Sigmoid colon (tissue), 7 donors: Measurements from ENCODE around the gene HID1. TPM values are rescaled to one million over a fixed set of nuclear protein-coding genes. Genes with fewer than 3 reads are reported as not detected.
A peak's percentile ranks its signal among the peaks of the same experiment; 100 is the strongest.

Experiments used
- DNase-seq: peaks from one replicate; pipeline ENCODE4 v3.0.0-alpha.2; 2019
- H3K27ac ChIP-seq, 4 donors: fragments of 200-600 bp; sonication (generic); one replicate each; pipeline ENCODE4 v1.5.1; 2016 to 2019; ENCODE audit warnings: mild to moderate bottlenecking in 1 of 4
- H3K27me3 ChIP-seq, 3 donors: fragments of 200-600 bp; sonication (generic); one replicate each; pipeline ENCODE4 v1.5.1; 2019; ENCODE audit warnings: mild to moderate bottlenecking in 1 of 3
- H3K36me3 ChIP-seq, 4 donors: fragments of 200-600 bp; sonication (generic); one replicate each; pipeline ENCODE4 v1.5.1; 2016 to 2019
- H3K4me1 ChIP-seq, 4 donors: fragments of 200-600 bp; sonication (generic); one replicate each; pipeline ENCODE4 v1.5.1; 2017 to 2019
- H3K4me3 ChIP-seq, 4 donors: fragments of 200-600 bp; sonication (generic); one replicate each; pipeline ENCODE4 v1.5.1; 2017 to 2019; ENCODE audit warnings: mild to moderate bottlenecking in 2 of 4, moderate library complexity in 1 of 4
- H3K9me3 ChIP-seq, 4 donors: fragments of 200-600 bp in 3 of 4; sonication (generic) in 3 of 4; one replicate each; pipeline versions ENCODE4 v1.5.1 to v1.6.1; 2013 to 2019
- EP300 ChIP-seq, 4 donors: sonication (generic); formaldehyde crosslinking; IDR thresholded peaks; one replicate each; pipeline ENCODE4 v1.6.1; 2017; ENCODE audit warnings: antibody characterized with exemption in 4 of 4
- POLR2A ChIP-seq, 2 donors: fragments of 450-650 bp; IDR thresholded peaks; one replicate each; pipeline ENCODE4 v1.6.1; 2016; ENCODE audit warnings: antibody characterized with exemption in 2 of 2, mild to moderate bottlenecking in 2 of 2, moderate library complexity in 2 of 2
- POLR2AphosphoS5 ChIP-seq, 4 donors: sonication (generic); formaldehyde crosslinking; IDR thresholded peaks; one replicate each; pipeline ENCODE4 v1.6.1; 2017; ENCODE audit warnings: antibody characterized with exemption in 4 of 4
- WGBS, 2 donors: extraction: QIAGEN DNeasy Blood & Tissue Kit; methylation state at CpG; one replicate each; pipeline ENCODE4 v1.1.7; 2013; 5-methylcytosine and 5-hydroxymethylcytosine counted together
- intact Hi-C: fragments of 100-400 bp; cut with DNase I; formaldehyde crosslinking; loops from one replicate; pipeline ENCODE4 v1.15.1; 2023
- polyA plus RNA-seq, 3 donors: library from polyadenylated mRNA; stranded (reverse); fragments of 200-250 nt; gene quantifications; one replicate each; pipeline ENCODE4 v1.2.3, GENCODE V29; 2013
- total RNA-seq, 4 donors: library from RNA; depleted of rRNA; stranded (reverse); fragments of >200 nt; gene quantifications; one replicate each; pipeline ENCODE4 v1.1.0, GENCODE V29; 2016
- TF ChIP-seq, protein P1 (sequence below), 4 experiments: fragments of 450-650 bp in 3 of 4; fragments of 200-600 bp in 1 of 4; IDR thresholded peaks; one replicate each; pipeline ENCODE4 v1.5.1; 2016 to 2019; ENCODE audit warnings: antibody characterized with exemption in 4 of 4, mild to moderate bottlenecking in 3 of 4, moderate library complexity in 2 of 4
- donor health status: healthy with polysubstance abuse.
- donor health status: Bipolar disorder and iron deficiency.
- donor health status: healthy.

Gene HID1
- total and polyA plus RNA-seq, 7 donors = 7.1 to 34.8 (median 21.6) TPM

DNA sequence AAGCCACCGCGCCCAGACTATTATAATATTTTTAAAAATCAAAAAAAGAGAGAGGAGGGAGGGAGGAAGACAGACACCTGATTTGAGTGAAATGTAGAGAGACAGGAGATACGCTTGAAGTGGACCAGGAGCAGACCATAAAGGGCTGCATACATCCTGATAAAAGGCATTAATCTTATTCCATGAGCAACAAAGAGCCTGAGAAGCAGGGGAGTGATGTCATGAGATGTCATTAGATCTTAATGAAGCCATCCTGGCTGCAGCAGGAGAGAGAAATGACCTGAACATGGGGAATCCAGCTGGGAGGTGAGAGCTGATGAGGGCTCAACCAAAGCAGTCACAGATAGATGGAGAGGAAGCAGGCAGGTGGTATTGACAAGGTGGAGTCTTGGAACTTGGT, 5.2 kb upstream of the HID1 start:
- TF ChIP-seq, protein P1, sequence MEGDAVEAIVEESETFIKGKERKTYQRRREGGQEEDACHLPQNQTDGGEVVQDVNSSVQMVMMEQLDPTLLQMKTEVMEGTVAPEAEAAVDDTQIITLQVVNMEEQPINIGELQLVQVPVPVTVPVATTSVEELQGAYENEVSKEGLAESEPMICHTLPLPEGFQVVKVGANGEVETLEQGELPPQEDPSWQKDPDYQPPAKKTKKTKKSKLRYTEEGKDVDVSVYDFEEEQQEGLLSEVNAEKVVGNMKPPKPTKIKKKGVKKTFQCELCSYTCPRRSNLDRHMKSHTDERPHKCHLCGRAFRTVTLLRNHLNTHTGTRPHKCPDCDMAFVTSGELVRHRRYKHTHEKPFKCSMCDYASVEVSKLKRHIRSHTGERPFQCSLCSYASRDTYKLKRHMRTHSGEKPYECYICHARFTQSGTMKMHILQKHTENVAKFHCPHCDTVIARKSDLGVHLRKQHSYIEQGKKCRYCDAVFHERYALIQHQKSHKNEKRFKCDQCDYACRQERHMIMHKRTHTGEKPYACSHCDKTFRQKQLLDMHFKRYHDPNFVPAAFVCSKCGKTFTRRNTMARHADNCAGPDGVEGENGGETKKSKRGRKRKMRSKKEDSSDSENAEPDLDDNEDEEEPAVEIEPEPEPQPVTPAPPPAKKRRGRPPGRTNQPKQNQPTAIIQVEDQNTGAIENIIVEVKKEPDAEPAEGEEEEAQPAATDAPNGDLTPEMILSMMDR (IDR thresholded peaks at IDR 0.05) = no peak
- TF ChIP-seq POLR2A (IDR thresholded peaks at IDR 0.05) (no peak), POLR2AphosphoS5 (IDR thresholded peaks at IDR 0.05) (no peak), EP300 (IDR thresholded peaks at IDR 0.05) (no peak)
- intact Hi-C loops = no loop called here
- 95% methylated on average over 3 of the region's 3 CpGs for WGBS, 2 donors

DNA sequence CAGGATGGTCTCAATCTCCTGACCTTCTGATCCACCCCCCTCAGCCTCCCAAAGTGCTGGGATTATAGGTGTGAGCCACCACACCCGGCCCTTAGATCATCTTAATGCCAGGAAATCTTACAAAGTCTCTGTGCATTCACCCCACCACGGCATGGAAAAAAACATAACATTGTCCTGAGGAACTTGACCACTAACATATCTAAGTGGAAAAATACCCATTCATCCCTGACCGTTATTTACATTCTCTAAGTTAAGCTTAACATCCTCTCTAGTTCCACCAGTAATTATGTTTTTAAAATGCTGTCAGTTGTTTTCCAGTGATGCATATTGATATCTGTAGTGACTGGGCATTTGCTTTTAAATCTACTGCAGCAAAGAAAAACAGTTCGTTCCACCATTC, 3.4 kb upstream of the HID1 start:
- Histone ChIP-seq H3K9me3 (no peaks in the 10 kb centered on the region), H3K36me3 (no peaks in the 10 kb centered on the region), H3K27ac (no peak overlapping the region), H3K27me3 (peaks cover 9 to 21% (median 20%) of the 10 kb centered on the region in 3 donors), H3K4me3 (no peak overlapping the region), H3K4me1 (peaks cover 0 to 23% (median 21%) of the 10 kb centered on the region in 4 donors)
- DNase-seq = no peak
- intact Hi-C loops = no loop called here
- WGBS, 2 donors = 72 to 84% methylated on average over 4 of the region's 4 CpGs
- TF ChIP-seq, protein P1 (IDR thresholded peaks at IDR 0.05) = no peak
- TF ChIP-seq EP300 (IDR thresholded peaks at IDR 0.05) (no peak), POLR2A (IDR thresholded peaks at IDR 0.05) (no peak), POLR2AphosphoS5 (IDR thresholded peaks at IDR 0.05) (no peak)

More for the DNA sequence above, 5.2 kb upstream of the HID1 start:
- no peak for DNase-seq
- no peak overlapping the region for H3K4me3 ChIP-seq
- H3K27ac ChIP-seq = no peak overlapping the region
- H3K36me3 ChIP-seq = no peaks in the 10 kb centered on the region
- peaks cover 0 to 19% (median 17%) of the 10 kb centered on the region in 4 donors for H3K4me1 ChIP-seq
- H3K9me3 ChIP-seq = no peaks in the 10 kb centered on the region
- H3K27me3 ChIP-seq = peaks cover 0 to 6% (median 3%) of the 10 kb centered on the region in 3 donors

DNA sequence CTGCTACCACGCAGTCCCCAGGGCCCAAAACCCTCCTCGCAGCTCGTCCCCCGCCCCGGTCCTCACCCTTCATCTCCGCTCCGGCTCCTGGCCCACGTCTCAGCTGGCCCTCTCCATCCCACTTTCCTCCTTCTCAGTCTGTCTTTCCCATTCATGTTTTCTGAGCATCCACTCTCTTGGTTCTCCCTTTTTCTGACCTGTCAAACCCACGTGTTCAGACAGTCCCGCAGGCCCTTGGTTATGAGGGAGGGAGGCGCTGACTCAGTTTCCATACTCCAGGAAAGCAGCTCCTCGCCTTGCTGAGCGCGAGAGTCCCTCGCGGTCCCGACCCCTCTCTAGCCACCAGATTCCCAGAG, 392 bp upstream of the HID1 start:
- intact Hi-C loops = no loop called here
- 20 to 28% methylated on average over 17 of the region's 17 CpGs for WGBS, 2 donors
- H3K27me3 ChIP-seq = peaks cover 9 to 23% (median 23%) of the 10 kb centered on the region in 3 donors
- H3K36me3 ChIP-seq = no peaks in the 10 kb centered on the region
- H3K4me3 ChIP-seq = peak overlapping the region in 3 of 4 donors; percentile 51 to 65 (median 61)
- H3K27ac ChIP-seq = no peak overlapping the region
- H3K9me3 ChIP-seq = no peaks in the 10 kb centered on the region
- no peak for TF ChIP-seq POLR2AphosphoS5 (IDR thresholded peaks at IDR 0.05)
- TF ChIP-seq, protein P1 (IDR thresholded peaks at IDR 0.05) = no peak
- H3K4me1 ChIP-seq = peaks cover 0 to 24% (median 22%) of the 10 kb centered on the region in 4 donors
- DNase-seq = no peak

DNA sequence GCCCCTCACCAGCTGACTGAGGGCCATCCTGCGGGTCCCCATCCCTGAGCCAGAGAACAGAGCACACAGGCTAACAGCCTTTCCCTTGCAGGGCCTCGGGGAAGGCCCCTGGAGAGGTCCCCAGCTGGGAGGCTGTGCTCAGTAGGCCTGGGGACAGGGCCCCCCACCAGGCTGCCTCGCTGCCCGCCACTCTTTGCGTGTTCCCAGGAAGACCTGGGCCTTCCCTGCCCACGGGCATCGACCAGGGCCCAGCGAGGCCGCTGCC, 785 bp downstream of the HID1 start:
- Histone ChIP-seq H3K4me1 (peaks cover 0 to 24% (median 22%) of the 10 kb centered on the region in 4 donors), H3K36me3 (no peaks in the 10 kb centered on the region), H3K27ac (peak overlapping the region; percentile 28 to 61 (median 50)), H3K27me3 (peaks cover 9 to 23% (median 23%) of the 10 kb centered on the region in 3 donors), H3K9me3 (no peaks in the 10 kb centered on the region), H3K4me3 (peak overlapping the region; percentile 51 to 65 (median 56))
- DNase-seq = no peak
- TF ChIP-seq EP300 (IDR thresholded peaks at IDR 0.05) (no peak), POLR2AphosphoS5 (IDR thresholded peaks at IDR 0.05) (no peak), POLR2A (IDR thresholded peaks at IDR 0.05) (no peak)
- TF ChIP-seq, protein P1 (IDR thresholded peaks at IDR 0.05) = no peak
- intact Hi-C loops = no loop called here
- 11 to 29% methylated on average over 9 of the region's 9 CpGs for WGBS, 2 donors
